Calu3 (cell line): ENCODE data around the gene CTSW. TPM values are rescaled to one million over a fixed set of nuclear protein-coding genes. Genes with fewer than 3 reads are reported as not detected.

Source experiments
- BruUV-seq: library from RNA; stranded (reverse); fragments of 400-500 nt; replicated peaks from 2 replicates; lab custom pipeline; 2021; lab: Mats Ljungman, UMichigan
- CTCF ChIA-PET: fragments of 300-600 bp; sonication (Branson Sonifier 250); formaldehyde crosslinking; loops from one replicate; lab custom pipeline; 2022; ENCODE audit warnings: antibody characterized with exemption; lab: Charles Lee
- DNase-seq: peaks from one replicate; pipeline ENCODE4 v3.0.0; 2022
- H3K27ac Mint-ChIP-seq: one replicate; pipeline ENCODE4 v1.8.0; 2022; ENCODE audit warnings: mixed read lengths; ENCODE audit not compliant: unreplicated experiment
- H3K27me3 Mint-ChIP-seq: one replicate; pipeline ENCODE4 v1.8.0; 2022; ENCODE audit warnings: mixed read lengths; ENCODE audit not compliant: unreplicated experiment
- H3K36me3 Mint-ChIP-seq: one replicate; pipeline ENCODE4 v1.8.0; 2022; ENCODE audit warnings: mild to moderate bottlenecking, moderate library complexity, mixed read lengths; ENCODE audit not compliant: insufficient read depth, unreplicated experiment
- H3K4me1 Mint-ChIP-seq: one replicate; pipeline ENCODE4 v1.8.0; 2022; ENCODE audit warnings: mild to moderate bottlenecking, low read depth, mixed read lengths; ENCODE audit not compliant: unreplicated experiment
- H3K4me3 Mint-ChIP-seq: one replicate; pipeline ENCODE4 v1.8.0; 2022; ENCODE audit warnings: mild to moderate bottlenecking, low read depth, moderate library complexity, mixed read lengths; ENCODE audit not compliant: unreplicated experiment
- H3K9me3 Mint-ChIP-seq: one replicate; pipeline ENCODE4 v1.8.0; 2022; ENCODE audit warnings: low read depth, mixed read lengths; ENCODE audit not compliant: unreplicated experiment
- CTCF ChIP-seq: fragments of 200-600 bp; IDR thresholded peaks from one replicate; pipeline ENCODE4 v1.8.0; 2022; ENCODE audit warnings: antibody characterized with exemption; ENCODE audit not compliant: unreplicated experiment
- intact Hi-C: fragments of 100-400 bp; cut with micrococcal nuclease; formaldehyde crosslinking; loops from one replicate; pipeline ENCODE4 v1.10.0; 2022; ENCODE audit not compliant: unreplicated experiment
- total RNA-seq: library from RNA; stranded (reverse); gene quantifications from 2 replicates; pipeline ENCODE4 v1.2.3, GENCODE V29; 2022

The CTSW gene
- total RNA-seq, 1 experiment from 2014 or later, result not detected

GRCh38 chr11:65894034-65894591 is 14.5 kb downstream of the CTSW start:
- no peak for DNase-seq
- no peak overlapping the region for H3K4me3 Mint-ChIP-seq
- no peak for TF ChIP-seq CTCF
- H3K27ac Mint-ChIP-seq, result peak overlapping the region; percentile 28
- intact Hi-C loops, result no loop called here
- H3K9me3 Mint-ChIP-seq, result no peaks in the 10 kb centered on the region
- no peaks in the 10 kb centered on the region for H3K27me3 Mint-ChIP-seq
- peaks cover 54% of the 10 kb centered on the region for H3K4me1 Mint-ChIP-seq
- CTCF ChIA-PET, result no interaction called here
- BruUV-seq, result no TSS peak
- H3K36me3 Mint-ChIP-seq, result peaks cover 98% of the 10 kb centered on the region

- peaks cover 98% of the 10 kb centered on the region for H3K36me3 Mint-ChIP-seq
- TF ChIP-seq CTCF, result no peak
- intact Hi-C loops, result no loop called here
- H3K4me3 Mint-ChIP-seq, result peak overlapping the region; percentile 84
- no peak for DNase-seq
- CTCF ChIA-PET, result interaction anchor here (0.6 kb wide), 1 partner anchor 566 kb away, joined by 4 read pairs; no protein-coding TSS in a partner anchor
- H3K4me1 Mint-ChIP-seq, result peaks cover 41% of the 10 kb centered on the region
- H3K27ac Mint-ChIP-seq, result peak overlapping the region; percentile 97
- no TSS peak for BruUV-seq
- H3K27me3 Mint-ChIP-seq, result no peaks in the 10 kb centered on the region
- no peaks in the 10 kb centered on the region for H3K9me3 Mint-ChIP-seq
Observed at GRCh38 chr11:65895482-65895981, 15.9 kb downstream of the CTSW start.

GRCh38 chr11:65896034-65896999 is 16.7 kb downstream of the CTSW start:
- intact Hi-C loops, result no loop called here
- CTCF ChIA-PET, result interaction anchor here (1.6 kb wide), 1 partner anchor 8 kb away, joined by 5 read pairs; the partner anchor contains the start of gene FIBP
- TF ChIP-seq CTCF, result no peak
- H3K27ac Mint-ChIP-seq, result peak overlapping the region; percentile 97
- peak overlapping the region; percentile 84 for H3K4me3 Mint-ChIP-seq
- no TSS peak for BruUV-seq
- H3K4me1 Mint-ChIP-seq, result peaks cover 44% of the 10 kb centered on the region
- peaks cover 93% of the 10 kb centered on the region for H3K36me3 Mint-ChIP-seq
- no peaks in the 10 kb centered on the region for H3K27me3 Mint-ChIP-seq
- no peaks in the 10 kb centered on the region for H3K9me3 Mint-ChIP-seq
- no peak for DNase-seq

- Mint-ChIP-seq H3K4me3 (peak overlapping the region; percentile 84), H3K27me3 (no peaks in the 10 kb centered on the region), H3K4me1 (peaks cover 49% of the 10 kb centered on the region), H3K27ac (peak overlapping the region; percentile 97), H3K9me3 (no peaks in the 10 kb centered on the region), H3K36me3 (peaks cover 93% of the 10 kb centered on the region)
- intact Hi-C loops, result no loop called here
- no peak for DNase-seq
- no peak for TF ChIP-seq CTCF
- CTCF ChIA-PET, result interaction anchor here (1.6 kb wide), 1 partner anchor 9 kb away, joined by 5 read pairs; the partner anchor contains the start of gene FIBP
- BruUV-seq, result no TSS peak
Observed at GRCh38 chr11:65897020-65897471, 17.4 kb downstream of the CTSW start.
